ENCODE results near the gene RFTN1. TPM values are rescaled to one million over a fixed set of nuclear protein-coding genes. Genes with fewer than 3 reads are reported as not detected.

The RFTN1 gene
- total and polyA plus RNA-seq, 10 of the 15 experiments (the other 5 are each of a cell fraction or from before 2014, with no cell fraction given): 20.6 to 213 (median 147) TPM

DNA sequence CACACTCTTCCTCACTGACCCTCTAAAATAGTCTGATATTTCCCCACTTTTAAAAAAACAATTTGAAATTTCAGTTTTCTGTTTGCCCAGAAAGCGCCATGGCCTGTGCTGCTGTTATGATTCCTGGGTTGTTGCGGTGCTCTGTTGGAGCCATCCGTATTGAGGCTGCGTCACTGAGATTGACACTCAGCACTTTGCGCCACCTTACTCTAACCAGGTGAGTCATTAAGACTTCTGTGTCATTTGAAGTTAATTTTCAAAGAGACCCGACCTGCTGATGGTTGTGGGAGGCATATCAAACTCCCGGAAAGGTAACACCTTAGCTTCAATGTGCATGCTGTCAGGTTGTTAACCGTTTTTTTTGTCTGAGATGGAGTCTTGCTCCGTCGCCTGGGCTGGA lies 242.6 kb downstream of the RFTN1 start (continued):
- TF ChIP-seq, protein P1, sequence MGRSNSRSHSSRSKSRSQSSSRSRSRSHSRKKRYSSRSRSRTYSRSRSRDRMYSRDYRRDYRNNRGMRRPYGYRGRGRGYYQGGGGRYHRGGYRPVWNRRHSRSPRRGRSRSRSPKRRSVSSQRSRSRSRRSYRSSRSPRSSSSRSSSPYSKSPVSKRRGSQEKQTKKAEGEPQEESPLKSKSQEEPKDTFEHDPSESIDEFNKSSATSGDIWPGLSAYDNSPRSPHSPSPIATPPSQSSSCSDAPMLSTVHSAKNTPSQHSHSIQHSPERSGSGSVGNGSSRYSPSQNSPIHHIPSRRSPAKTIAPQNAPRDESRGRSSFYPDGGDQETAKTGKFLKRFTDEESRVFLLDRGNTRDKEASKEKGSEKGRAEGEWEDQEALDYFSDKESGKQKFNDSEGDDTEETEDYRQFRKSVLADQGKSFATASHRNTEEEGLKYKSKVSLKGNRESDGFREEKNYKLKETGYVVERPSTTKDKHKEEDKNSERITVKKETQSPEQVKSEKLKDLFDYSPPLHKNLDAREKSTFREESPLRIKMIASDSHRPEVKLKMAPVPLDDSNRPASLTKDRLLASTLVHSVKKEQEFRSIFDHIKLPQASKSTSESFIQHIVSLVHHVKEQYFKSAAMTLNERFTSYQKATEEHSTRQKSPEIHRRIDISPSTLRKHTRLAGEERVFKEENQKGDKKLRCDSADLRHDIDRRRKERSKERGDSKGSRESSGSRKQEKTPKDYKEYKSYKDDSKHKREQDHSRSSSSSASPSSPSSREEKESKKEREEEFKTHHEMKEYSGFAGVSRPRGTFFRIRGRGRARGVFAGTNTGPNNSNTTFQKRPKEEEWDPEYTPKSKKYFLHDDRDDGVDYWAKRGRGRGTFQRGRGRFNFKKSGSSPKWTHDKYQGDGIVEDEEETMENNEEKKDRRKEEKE (IDR thresholded peaks at IDR 0.05): no peak
- no peak for TF ChIP-seq SMARCA5 (IDR thresholded peaks at IDR 0.05)
- TF ChIP-seq RAD21 (IDR thresholded peaks at IDR 0.05; ENCODE audit: insufficient read depth, low read depth, low read length): no peak
- no peak for TF ChIP-seq SMC3 (IDR thresholded peaks at IDR 0.05; ENCODE audit: borderline replicate concordance, low read length)
- no peak for TF ChIP-seq RBBP5 (conservative IDR thresholded peaks at IDR 0.05)
- no peak for TF ChIP-seq IKZF2 (IDR thresholded peaks at IDR 0.05)
- no peak for TF ChIP-seq MXI1 (IDR thresholded peaks at IDR 0.05; ENCODE audit: low read depth, low read length)
- no peak for TF ChIP-seq USF2 (IDR thresholded peaks at IDR 0.05; ENCODE audit: borderline replicate concordance, low read depth, low read length)

GRCh38 chr3:16266714-16267113 lies 246.8 kb downstream of the RFTN1 start:
- SMC1A ChIA-PET (ENCODE audit: uncharacterized antibody, unreplicated experiment): interaction anchor here (1.0 to 6.4 kb wide), 7 partner anchors 13 to 284 kb away, joined by 3 to 63 read pairs (median 16); no protein-coding TSS in a partner anchor
- Histone ChIP-seq H3K36me3 (ENCODE audit: control insufficient read depth in 2 of 2, insufficient read depth in 2 of 2, low read length in 1 of 2) (peaks cover 2 to 4% of the 10 kb centered on the region in 2 experiments), H3K4me2 (ENCODE audit: control insufficient read depth, insufficient read depth) (peak overlapping the region; percentile 12), H3K9ac (ENCODE audit: control insufficient read depth, insufficient read depth, low read length) (no peak overlapping the region), H3K79me2 (ENCODE audit: control insufficient read depth, insufficient read depth, low read length) (peaks cover 47% of the 10 kb centered on the region), H3K27me3 (replicated peaks in 1 of 2; ENCODE audit: control insufficient read depth in 2 of 2, insufficient read depth in 2 of 2, low read length in 1 of 2) (no peaks in the 10 kb centered on the region), H3K9me3 (replicated peaks; ENCODE audit: control insufficient read depth, insufficient read depth, low read length) (no peaks in the 10 kb centered on the region), H4K20me1 (ENCODE audit: control insufficient read depth, insufficient read depth) (no peaks in the 10 kb centered on the region), H3K4me1 (ENCODE audit: control insufficient read depth, insufficient read depth, low read length) (peaks cover 3% of the 10 kb centered on the region), H2AFZ (ENCODE audit: control insufficient read depth, low read depth, low read length) (no peak overlapping the region), H3K4me3 (no peak overlapping the region), H3K27ac (ENCODE audit: control insufficient read depth, insufficient read depth) (no peak overlapping the region)
- intact Hi-C loops (cut with micrococcal nuclease; ENCODE audit: unreplicated experiment): loop anchor here (10.0 kb wide), 1 partner anchor 968 kb away; no protein-coding TSS in a partner anchor
- DNase-seq (ENCODE audit: low read depth, low spot score) (no peak), FAIRE-seq (no peak), ATAC-seq (no peak)
- 93% methylated on average over 3 of the region's 3 CpGs for whole genome bisulfite sequencing (ENCODE audit: insufficient coverage, insufficient replicate concordance, low lambda C conversion rate, missing lambda C conversion rate)
- RAD21 ChIA-PET (ENCODE audit: unreplicated experiment): interaction anchor here (0.6 to 2.1 kb wide), 3 partner anchors 131 to 284 kb away, joined by 4 to 5 read pairs (median 5); no protein-coding TSS in a partner anchor
- BruUV-seq (replicated peaks): no TSS peak
- CTCF ChIA-PET: interaction anchor here (0.6 to 9.7 kb wide), 15 partner anchors 8 to 330 kb away, joined by 3 to 93 read pairs (median 12); no protein-coding TSS in a partner anchor
- POLR2A ChIA-PET: interaction anchor here (0.7 kb wide), 1 partner anchor 250 kb away, joined by 8 read pairs; no protein-coding TSS in a partner anchor
- in situ Hi-C loops (cut with MboI): no loop called here
- no peak for TF ChIP-seq BRCA1 (IDR thresholded peaks at IDR 0.05; ENCODE audit: low read depth, low read length)
- no peak for TF ChIP-seq ZSCAN29 (IDR thresholded peaks at IDR 0.05)
- TF ChIP-seq, protein P2, sequence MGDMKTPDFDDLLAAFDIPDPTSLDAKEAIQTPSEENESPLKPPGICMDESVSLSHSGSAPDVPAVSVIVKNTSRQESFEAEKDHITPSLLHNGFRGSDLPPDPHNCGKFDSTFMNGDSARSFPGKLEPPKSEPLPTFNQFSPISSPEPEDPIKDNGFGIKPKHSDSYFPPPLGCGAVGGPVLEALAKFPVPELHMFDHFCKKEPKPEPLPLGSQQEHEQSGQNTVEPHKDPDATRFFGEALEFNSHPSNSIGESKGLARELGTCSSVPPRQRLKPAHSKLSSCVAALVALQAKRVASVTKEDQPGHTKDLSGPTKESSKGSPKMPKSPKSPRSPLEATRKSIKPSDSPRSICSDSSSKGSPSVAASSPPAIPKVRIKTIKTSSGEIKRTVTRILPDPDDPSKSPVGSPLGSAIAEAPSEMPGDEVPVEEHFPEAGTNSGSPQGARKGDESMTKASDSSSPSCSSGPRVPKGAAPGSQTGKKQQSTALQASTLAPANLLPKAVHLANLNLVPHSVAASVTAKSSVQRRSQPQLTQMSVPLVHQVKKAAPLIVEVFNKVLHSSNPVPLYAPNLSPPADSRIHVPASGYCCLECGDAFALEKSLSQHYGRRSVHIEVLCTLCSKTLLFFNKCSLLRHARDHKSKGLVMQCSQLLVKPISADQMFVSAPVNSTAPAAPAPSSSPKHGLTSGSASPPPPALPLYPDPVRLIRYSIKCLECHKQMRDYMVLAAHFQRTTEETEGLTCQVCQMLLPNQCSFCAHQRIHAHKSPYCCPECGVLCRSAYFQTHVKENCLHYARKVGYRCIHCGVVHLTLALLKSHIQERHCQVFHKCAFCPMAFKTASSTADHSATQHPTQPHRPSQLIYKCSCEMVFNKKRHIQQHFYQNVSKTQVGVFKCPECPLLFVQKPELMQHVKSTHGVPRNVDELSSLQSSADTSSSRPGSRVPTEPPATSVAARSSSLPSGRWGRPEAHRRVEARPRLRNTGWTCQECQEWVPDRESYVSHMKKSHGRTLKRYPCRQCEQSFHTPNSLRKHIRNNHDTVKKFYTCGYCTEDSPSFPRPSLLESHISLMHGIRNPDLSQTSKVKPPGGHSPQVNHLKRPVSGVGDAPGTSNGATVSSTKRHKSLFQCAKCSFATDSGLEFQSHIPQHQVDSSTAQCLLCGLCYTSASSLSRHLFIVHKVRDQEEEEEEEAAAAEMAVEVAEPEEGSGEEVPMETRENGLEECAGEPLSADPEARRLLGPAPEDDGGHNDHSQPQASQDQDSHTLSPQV (IDR thresholded peaks at IDR 0.05): no peak
- TF ChIP-seq RB1 (IDR thresholded peaks at IDR 0.05; ENCODE audit: borderline replicate concordance): no peak
